Astrocyte (in vitro differentiated cells and primary cell): ENCODE results near the gene COL6A3. TPM values are rescaled to one million over a fixed set of nuclear protein-coding genes. Genes with fewer than 3 reads are reported as not detected.

Experiments
- DNase-seq: peaks from one replicate; pipeline ENCODE4 v3.0.0-alpha.2; 2010; ENCODE audit warnings: low read depth
- FAIRE-seq: peaks from 2 replicates; lab custom pipeline; 2011; peaks lifted over from hg19 to GRCh38; lab: Jason Lieb, UNC
- H2AFZ ChIP-seq: 2 replicates; pipeline ENCODE4 v1.6.0; 2012; ENCODE audit warnings: low read depth, low read length, inconsistent platforms
- H3K27ac ChIP-seq: 2 replicates; pipeline ENCODE4 v1.5.1; 2011; ENCODE audit warnings: low read depth, low read length, inconsistent platforms
- H3K27me3 ChIP-seq: 2 replicates; pipeline ENCODE4 v1.6.0; 2011; ENCODE audit warnings: low read length, inconsistent platforms; ENCODE audit not compliant: insufficient read depth
- H3K36me3 ChIP-seq: 2 replicates; pipeline ENCODE4 v1.5.1; 2011; ENCODE audit warnings: low read length, inconsistent platforms; ENCODE audit not compliant: insufficient read depth
- H3K4me1 ChIP-seq: 2 replicates; pipeline ENCODE4 v1.5.1; 2011; ENCODE audit warnings: low read length, inconsistent platforms; ENCODE audit not compliant: insufficient read depth
- H3K4me2 ChIP-seq: 2 replicates; pipeline ENCODE4 v1.6.0; 2012; ENCODE audit warnings: low read length, inconsistent platforms
- H3K4me3 ChIP-seq: 2 replicates; pipeline ENCODE4 v1.5.1; 2011; ENCODE audit warnings: low read depth, mild to moderate bottlenecking, low read length, inconsistent platforms; ENCODE audit not compliant: insufficient read depth
- H3K79me2 ChIP-seq: 2 replicates; pipeline ENCODE4 v1.6.0; 2012; ENCODE audit warnings: mild to moderate bottlenecking, low read length, inconsistent platforms; ENCODE audit not compliant: insufficient read depth
- H3K9ac ChIP-seq: 2 replicates; pipeline ENCODE4 v1.6.0; 2012; ENCODE audit warnings: mild to moderate bottlenecking, low read length, inconsistent platforms
- H3K9me3 ChIP-seq: 2 replicates; pipeline ENCODE4 v1.5.1; 2012; ENCODE audit warnings: low read depth, mild to moderate bottlenecking, low read length, inconsistent platforms; ENCODE audit not compliant: insufficient read depth
- H4K20me1 ChIP-seq: 2 replicates; pipeline ENCODE4 v1.6.0; 2012; ENCODE audit warnings: low read length, inconsistent platforms; ENCODE audit not compliant: insufficient read depth
- H3K27ac Mint-ChIP-seq: one replicate; pipeline ENCODE4 v1.8.0; 2021; ENCODE audit warnings: mild to moderate bottlenecking, mixed read lengths; ENCODE audit not compliant: unreplicated experiment
- H3K27me3 Mint-ChIP-seq: one replicate; pipeline ENCODE4 v1.8.0; 2021; ENCODE audit warnings: low read depth, mixed read lengths; ENCODE audit not compliant: unreplicated experiment
- H3K36me3 Mint-ChIP-seq: one replicate; pipeline ENCODE4 v1.8.0; 2021; ENCODE audit warnings: low read depth, mixed read lengths; ENCODE audit not compliant: unreplicated experiment
- H3K4me1 Mint-ChIP-seq: one replicate; pipeline ENCODE4 v1.8.0; 2021; ENCODE audit warnings: low read depth, mixed read lengths; ENCODE audit not compliant: unreplicated experiment
- H3K4me3 Mint-ChIP-seq: one replicate; pipeline ENCODE4 v1.8.0; 2021; ENCODE audit warnings: mild to moderate bottlenecking, moderate library complexity, mixed read lengths; ENCODE audit not compliant: unreplicated experiment
- H3K9me3 Mint-ChIP-seq: one replicate; pipeline ENCODE4 v1.8.0; 2021; ENCODE audit warnings: mild to moderate bottlenecking, mixed read lengths; ENCODE audit not compliant: unreplicated experiment
- CTCF ChIP-seq: IDR thresholded peaks from 2 replicates; pipeline ENCODE4 v1.5.1; 2011; ENCODE audit warnings: low read depth, mild to moderate bottlenecking, inconsistent platforms, low read length, moderate library complexity; ENCODE audit not compliant: insufficient read depth
- EZH2 ChIP-seq: IDR thresholded peaks from 2 replicates; pipeline ENCODE4 v1.6.1; 2012; ENCODE audit warnings: mild to moderate bottlenecking, low read length, inconsistent platforms; ENCODE audit not compliant: insufficient read depth
- total RNA-seq: library from RNA; stranded (reverse); gene quantifications from 2 replicates; pipeline ENCODE4 v1.2.1, GENCODE V29; 2021

Gene COL6A3
- total RNA-seq, 1 donor from 2014 or later = 200 TPM

GRCh38 chr2:237344942-237345341 lies 69.0 kb downstream of the COL6A3 start:
- Mint-ChIP-seq H3K4me1 (peaks cover 12% of the 10 kb centered on the region), H3K4me3 (no peak overlapping the region), H3K36me3 (peaks cover 53% of the 10 kb centered on the region), H3K27ac (peak overlapping the region; percentile 47), H3K27me3 (no peaks in the 10 kb centered on the region), H3K9me3 (peaks cover 2% of the 10 kb centered on the region)
- no peaks in the 10 kb centered on the region for H3K27me3 ChIP-seq
- no peaks in the 10 kb centered on the region for H4K20me1 ChIP-seq
- no peak overlapping the region for H3K4me2 ChIP-seq
- no peak for TF ChIP-seq CTCF
- no peak for TF ChIP-seq EZH2
- no peak for FAIRE-seq
- H3K36me3 ChIP-seq = peaks cover 47% of the 10 kb centered on the region
- no peak overlapping the region for H3K27ac ChIP-seq
- H3K79me2 ChIP-seq = no peaks in the 10 kb centered on the region
- H2AFZ ChIP-seq = no peak overlapping the region
- no peak for DNase-seq
- no peak overlapping the region for H3K9ac ChIP-seq
- no peaks in the 10 kb centered on the region for H3K9me3 ChIP-seq
- peaks cover 14% of the 10 kb centered on the region for H3K4me1 ChIP-seq
- no peak overlapping the region for H3K4me3 ChIP-seq

- DNase-seq (no peak), FAIRE-seq (no peak)
- Histone ChIP-seq H3K4me3 (no peak overlapping the region), H3K36me3 (peaks cover 53% of the 10 kb centered on the region), H3K9ac (no peak overlapping the region), H3K27me3 (no peaks in the 10 kb centered on the region), H3K27ac (no peak overlapping the region), H3K79me2 (no peaks in the 10 kb centered on the region), H2AFZ (no peak overlapping the region), H4K20me1 (no peaks in the 10 kb centered on the region), H3K4me2 (no peak overlapping the region), H3K4me1 (peaks cover 14% of the 10 kb centered on the region), H3K9me3 (no peaks in the 10 kb centered on the region)
- peaks cover 12% of the 10 kb centered on the region for H3K4me1 Mint-ChIP-seq
- H3K27ac Mint-ChIP-seq = no peak overlapping the region
- peaks cover 52% of the 10 kb centered on the region for H3K36me3 Mint-ChIP-seq
- no peaks in the 10 kb centered on the region for H3K27me3 Mint-ChIP-seq
- no peak overlapping the region for H3K4me3 Mint-ChIP-seq
- TF ChIP-seq CTCF (no peak), EZH2 (no peak)
- peaks cover 2% of the 10 kb centered on the region for H3K9me3 Mint-ChIP-seq
Measured at GRCh38 chr2:237343993-237344392, 70.0 kb downstream of the COL6A3 start.

GRCh38 chr2:237341872-237342271 lies 72.1 kb downstream of the COL6A3 start:
- H3K4me3 Mint-ChIP-seq = no peak overlapping the region
- peaks cover 41% of the 10 kb centered on the region for H3K36me3 Mint-ChIP-seq
- Histone ChIP-seq H3K4me2 (no peak overlapping the region), H3K27ac (no peak overlapping the region), H3K4me1 (peaks cover 14% of the 10 kb centered on the region), H3K36me3 (peaks cover 57% of the 10 kb centered on the region), H3K79me2 (no peaks in the 10 kb centered on the region), H2AFZ (no peak overlapping the region), H3K4me3 (no peak overlapping the region), H3K27me3 (no peaks in the 10 kb centered on the region), H3K9me3 (no peaks in the 10 kb centered on the region), H3K9ac (no peak overlapping the region), H4K20me1 (no peaks in the 10 kb centered on the region)
- H3K9me3 Mint-ChIP-seq = no peaks in the 10 kb centered on the region
- H3K27me3 Mint-ChIP-seq = no peaks in the 10 kb centered on the region
- peaks cover 12% of the 10 kb centered on the region for H3K4me1 Mint-ChIP-seq
- FAIRE-seq (peak; percentile 23), DNase-seq (no peak)
- no peak overlapping the region for H3K27ac Mint-ChIP-seq
- no peak for TF ChIP-seq CTCF
